Kidney (tissue), 14 donors: ENCODE data around the gene VAC14. TPM values are rescaled to one million over a fixed set of nuclear protein-coding genes. Genes with fewer than 3 reads are reported as not detected.
A peak's percentile ranks its signal among the peaks of the same experiment; 100 is the strongest.

ENCODE experiments used
- DNase-seq, 5 donors: peaks; one replicate each; pipeline ENCODE4 v3.0.0-alpha.2; 2013 to 2020
- FAIRE-seq: peaks from 2 replicates; lab custom pipeline; 2012; peaks lifted over from hg19 to GRCh38; lab: Jason Lieb, UNC
- H3K27ac ChIP-seq, 2 donors: one replicate each; pipeline ENCODE4 v1.7.0; 2013; ENCODE audit warnings: low read depth in 2 of 2, low read length in 2 of 2, inconsistent platforms in 1 of 2
- H3K27me3 ChIP-seq: one replicate; pipeline ENCODE4 v1.7.1; 2013; ENCODE audit warnings: low read length, inconsistent platforms; ENCODE audit not compliant: control insufficient read depth, insufficient read depth
- H3K36me3 ChIP-seq, 3 donors: one replicate each; pipeline versions ENCODE4 v1.7.0 to v1.7.1; 2013; ENCODE audit warnings: low read length in 3 of 3, control low read depth in 1 of 3, inconsistent platforms in 1 of 3; ENCODE audit not compliant: insufficient read depth in 3 of 3, control insufficient read depth in 2 of 3
- H3K4me1 ChIP-seq, 3 donors: one replicate each; pipeline versions ENCODE4 v1.7.0 to v1.7.1; 2013; ENCODE audit warnings: low read length in 3 of 3, inconsistent platforms in 1 of 3, low read depth in 1 of 3; ENCODE audit not compliant: control insufficient read depth in 2 of 3, insufficient read depth in 2 of 3
- H3K4me3 ChIP-seq, 3 donors: one replicate each; pipeline versions ENCODE4 v1.7.0 to v1.8.1; 2013; ENCODE audit warnings: low read length in 3 of 3, control low read depth in 1 of 3, inconsistent platforms in 1 of 3
- H3K9ac ChIP-seq, 3 donors: one replicate each; pipeline versions ENCODE4 v1.7.0 to v1.7.1; 2013; ENCODE audit warnings: low read length in 3 of 3, control low read depth in 1 of 3, inconsistent platforms in 1 of 3
- H3K9me3 ChIP-seq, 3 donors: one replicate each; pipeline versions ENCODE4 v1.7.0 to v1.7.1; 2013; ENCODE audit warnings: low read length in 3 of 3, control low read depth in 1 of 3, inconsistent platforms in 1 of 3; ENCODE audit not compliant: control insufficient read depth in 2 of 3, insufficient read depth in 1 of 3
- intact Hi-C: fragments of 100-400 bp; cut with DNase I; formaldehyde crosslinking; loops from one replicate; pipeline ENCODE4 v1.11.1; 2022
- polyA plus RNA-seq: library from polyadenylated mRNA; stranded (reverse); fragments of 350-450 nt; fragmentation: Illumina TruSeq; extraction: RNeasy Lipid Tissue Mini Kit (QIAGEN cat#74804); gene quantifications from one replicate; pipeline ENCODE4 v1.2.3, GENCODE V29; 2014; ENCODE audit warnings: low read depth, low replicate concordance; ENCODE audit not compliant: insufficient read depth
- total RNA-seq: library from RNA; stranded (reverse); fragmentation: NEBNext Ultra II Directional; extraction: Animal tissue kit (Norgen Biotek cat#: 25700); gene quantifications from one replicate; pipeline ENCODE4 v1.2.1, GENCODE V29; 2021
- TF ChIP-seq, protein P1 (sequence below): IDR thresholded peaks from 3 replicates; pipeline ENCODE4 v1.5.1; 2012; ENCODE audit warnings: mild to moderate bottlenecking, moderate library complexity, borderline replicate concordance; ENCODE audit not compliant: insufficient read depth; ENCODE audit errors: extremely low read depth
- donor health status: control.
- donor health status: control.
- donor health status: control.
- donor health status: control.
- donor health status: control.
- donor health status: DM: yes; HTN: yes; CAD: no.
- donor health status: Normal renal cell carcinoma (clear cell type).

VAC14 gene
- total and polyA plus RNA-seq, 2 donors from 2014 or later = 36.8 to 41.9 TPM

DNA sequence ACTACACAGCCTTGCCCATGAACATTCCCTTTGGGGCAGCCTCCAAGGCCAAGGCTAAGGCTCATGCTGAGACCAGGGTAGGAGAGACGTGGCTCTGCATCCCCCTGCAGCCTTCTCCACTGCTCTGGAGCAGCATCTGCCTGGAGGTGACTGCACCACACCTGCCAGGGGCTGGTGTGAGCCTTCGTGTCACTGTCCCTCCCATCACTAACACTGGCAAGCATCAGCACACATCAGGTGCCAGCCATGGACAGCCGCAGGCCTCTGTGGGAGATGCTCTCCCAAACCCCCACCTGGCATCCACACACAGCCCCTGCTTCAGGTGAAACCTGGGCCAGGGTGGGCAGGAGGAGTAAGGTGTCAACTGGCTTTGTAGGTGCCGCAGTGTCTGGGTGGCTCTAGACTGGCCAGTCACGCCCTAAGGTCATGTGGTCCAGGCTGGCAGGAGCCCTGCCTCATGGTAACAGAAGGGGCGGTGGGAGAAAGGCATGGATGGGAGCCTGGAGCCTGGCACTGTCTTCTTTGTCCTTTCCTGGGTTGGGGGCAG lies 97.0 kb downstream of the VAC14 start:
- H3K4me3 ChIP-seq = no peak overlapping the region
- no peaks in the 10 kb centered on the region for H3K27me3 ChIP-seq
- H3K36me3 ChIP-seq = no peaks in the 10 kb centered on the region
- intact Hi-C loops = no loop called here
- TF ChIP-seq, protein P1, sequence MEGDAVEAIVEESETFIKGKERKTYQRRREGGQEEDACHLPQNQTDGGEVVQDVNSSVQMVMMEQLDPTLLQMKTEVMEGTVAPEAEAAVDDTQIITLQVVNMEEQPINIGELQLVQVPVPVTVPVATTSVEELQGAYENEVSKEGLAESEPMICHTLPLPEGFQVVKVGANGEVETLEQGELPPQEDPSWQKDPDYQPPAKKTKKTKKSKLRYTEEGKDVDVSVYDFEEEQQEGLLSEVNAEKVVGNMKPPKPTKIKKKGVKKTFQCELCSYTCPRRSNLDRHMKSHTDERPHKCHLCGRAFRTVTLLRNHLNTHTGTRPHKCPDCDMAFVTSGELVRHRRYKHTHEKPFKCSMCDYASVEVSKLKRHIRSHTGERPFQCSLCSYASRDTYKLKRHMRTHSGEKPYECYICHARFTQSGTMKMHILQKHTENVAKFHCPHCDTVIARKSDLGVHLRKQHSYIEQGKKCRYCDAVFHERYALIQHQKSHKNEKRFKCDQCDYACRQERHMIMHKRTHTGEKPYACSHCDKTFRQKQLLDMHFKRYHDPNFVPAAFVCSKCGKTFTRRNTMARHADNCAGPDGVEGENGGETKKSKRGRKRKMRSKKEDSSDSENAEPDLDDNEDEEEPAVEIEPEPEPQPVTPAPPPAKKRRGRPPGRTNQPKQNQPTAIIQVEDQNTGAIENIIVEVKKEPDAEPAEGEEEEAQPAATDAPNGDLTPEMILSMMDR = no peak
- peaks cover 5 to 57% (median 42%) of the 10 kb centered on the region in 3 donors for H3K4me1 ChIP-seq
- peak overlapping the region; percentile 35 to 59 for H3K27ac ChIP-seq
- peak overlapping the region in 1 of 3 donors; percentile 40 for H3K9ac ChIP-seq
- H3K9me3 ChIP-seq = no peaks in the 10 kb centered on the region
- DNase-seq (no peak), FAIRE-seq (no peak)

DNA sequence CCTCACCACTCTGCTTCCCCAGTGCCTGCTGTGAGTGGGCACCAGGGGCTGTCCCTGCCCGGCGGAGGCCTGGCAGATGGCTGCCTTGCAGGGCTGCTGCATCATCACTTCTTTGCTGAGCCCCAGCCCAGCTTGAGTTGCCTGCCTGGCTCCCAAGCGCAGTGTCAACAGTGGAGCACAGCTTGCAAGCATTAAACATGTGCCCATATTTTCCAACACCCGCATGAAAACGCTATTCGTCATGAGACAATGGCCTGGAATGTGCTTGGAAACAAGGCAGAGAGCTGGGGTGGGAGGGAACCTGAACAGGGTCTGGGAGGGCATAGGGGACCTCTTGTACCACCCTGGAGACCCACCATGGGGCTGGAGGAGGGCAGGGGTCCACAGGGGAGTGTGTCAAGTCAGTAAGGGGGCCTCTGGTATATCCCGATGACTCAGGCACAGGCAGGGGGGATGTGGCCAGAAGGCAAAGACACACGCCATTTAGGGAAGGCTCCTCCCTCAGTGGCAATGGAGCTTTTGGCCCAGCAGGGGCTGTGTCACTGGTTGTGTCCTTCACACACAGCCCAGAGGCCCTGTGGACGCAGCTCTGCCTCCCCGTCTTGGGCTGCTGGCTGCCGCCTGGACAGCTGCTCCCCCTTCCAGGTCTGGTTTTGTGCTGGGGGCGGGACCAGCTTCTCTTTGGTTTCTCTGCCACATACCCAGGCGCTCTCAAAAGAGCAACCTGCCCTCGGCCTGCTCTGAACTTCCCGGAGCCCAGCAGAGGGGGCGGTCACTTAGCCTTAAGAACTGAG lies 97.7 kb downstream of the VAC14 start:
- no peaks in the 10 kb centered on the region for H3K36me3 ChIP-seq
- DNase-seq = peak in 3 of 5 donors; percentile 56 to 75 (median 67)
- TF ChIP-seq, protein P1 = no peak
- H3K27me3 ChIP-seq = no peaks in the 10 kb centered on the region
- peak overlapping the region; percentile 35 to 59 for H3K27ac ChIP-seq
- peaks cover 5 to 53% (median 36%) of the 10 kb centered on the region in 3 donors for H3K4me1 ChIP-seq
- peak overlapping the region in 1 of 3 donors; percentile 40 for H3K9ac ChIP-seq
- no peaks in the 10 kb centered on the region for H3K9me3 ChIP-seq
- no peak for FAIRE-seq
- H3K4me3 ChIP-seq = no peak overlapping the region
- intact Hi-C loops = no loop called here

DNA sequence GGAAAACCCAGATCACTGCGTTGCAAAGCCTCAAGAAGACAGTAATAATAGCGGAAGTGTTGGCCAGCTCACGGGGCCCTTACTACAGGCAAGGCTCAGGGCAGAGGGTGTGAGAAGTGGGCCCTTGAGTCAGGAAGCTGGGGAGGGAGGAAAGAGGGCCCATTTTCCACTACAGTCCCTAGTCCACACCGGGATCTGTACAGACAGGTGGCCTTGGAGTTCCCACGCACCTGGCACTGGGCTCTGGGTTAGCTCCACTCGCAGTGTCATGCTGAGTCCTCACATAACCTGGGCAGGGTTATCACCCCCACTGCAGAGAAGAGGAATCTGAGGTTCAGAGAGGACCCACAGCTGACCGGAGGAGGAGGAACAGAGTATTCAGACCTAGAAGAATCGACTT lies 98.3 kb downstream of the VAC14 start:
- no peak for DNase-seq
- Histone ChIP-seq H3K27ac (peak overlapping the region; percentile 35 to 59), H3K9me3 (no peaks in the 10 kb centered on the region), H3K36me3 (no peaks in the 10 kb centered on the region), H3K4me1 (peaks cover 5 to 50% (median 39%) of the 10 kb centered on the region in 3 donors), H3K4me3 (no peak overlapping the region), H3K9ac (no peak overlapping the region), H3K27me3 (no peaks in the 10 kb centered on the region)
- FAIRE-seq = no peak
- intact Hi-C loops = no loop called here
- TF ChIP-seq, protein P1 = no peak
